ENCODE measurements around the gene DSCAML1.

- TF ChIP-seq POLR2A (IDR thresholded peaks at IDR 0.05) = no peak
- no peak for TF ChIP-seq CTCF (IDR thresholded peaks at IDR 0.05)
Measured at GRCh38 chr11:117547195-117547850, 249.7 kb downstream of the DSCAML1 start.

Measured in testis (tissue), 2 donors.